ENCODE data around the gene VSTM4. TPM values are rescaled to one million over a fixed set of nuclear protein-coding genes. Genes with fewer than 3 reads are reported as not detected.

Gene VSTM4
- total RNA-seq, 1 donor from 2014 or later = 0.22 TPM

GRCh38 chr10:49139028-49139845 is 23.9 kb upstream of the VSTM4 start:
- TF ChIP-seq CTCF (IDR thresholded peaks at IDR 0.05; ENCODE audit: unreplicated experiment) = no peak
- Mint-ChIP-seq H3K27me3 (peaks cover 9% of the 10 kb centered on the region), H3K4me1 (ENCODE audit: low read depth) (peaks cover 4% of the 10 kb centered on the region), H3K9me3 (ENCODE audit: low read depth) (peaks cover 9% of the 10 kb centered on the region), H3K4me3 (ENCODE audit: low read depth) (no peak overlapping the region), H3K27ac (no peak overlapping the region), H3K36me3 (ENCODE audit: insufficient read depth) (no peaks in the 10 kb centered on the region)
- no peak for DNase-seq (ENCODE audit: low spot score, unreplicated experiment)

GRCh38 chr10:49138361-49138891 is 23.1 kb upstream of the VSTM4 start:
- H3K27ac Mint-ChIP-seq = no peak overlapping the region

GRCh38 chr10:49136525-49136924 is 21.2 kb upstream of the VSTM4 start:
- Mint-ChIP-seq H3K27me3 (peaks cover 9% of the 10 kb centered on the region), H3K36me3 (ENCODE audit: insufficient read depth) (no peaks in the 10 kb centered on the region), H3K27ac (no peak overlapping the region), H3K9me3 (ENCODE audit: low read depth) (peaks cover 9% of the 10 kb centered on the region), H3K4me1 (ENCODE audit: low read depth) (no peaks in the 10 kb centered on the region), H3K4me3 (ENCODE audit: low read depth) (no peak overlapping the region)
- no peak for DNase-seq (ENCODE audit: low spot score, unreplicated experiment)
- no peak for TF ChIP-seq CTCF (IDR thresholded peaks at IDR 0.05; ENCODE audit: unreplicated experiment)

More at GRCh38 chr10:49138361-49138891, 23.1 kb upstream of the VSTM4 start:
- Mint-ChIP-seq H3K27me3 (peaks cover 9% of the 10 kb centered on the region), H3K4me3 (ENCODE audit: low read depth) (no peak overlapping the region), H3K9me3 (ENCODE audit: low read depth) (peaks cover 9% of the 10 kb centered on the region), H3K36me3 (ENCODE audit: insufficient read depth) (no peaks in the 10 kb centered on the region), H3K4me1 (ENCODE audit: low read depth) (peaks cover 4% of the 10 kb centered on the region)
- DNase-seq (ENCODE audit: low spot score, unreplicated experiment) = no peak
- TF ChIP-seq CTCF (IDR thresholded peaks at IDR 0.05; ENCODE audit: unreplicated experiment) = no peak

- Mint-ChIP-seq H3K27ac (no peak overlapping the region), H3K4me3 (ENCODE audit: low read depth) (no peak overlapping the region), H3K4me1 (ENCODE audit: low read depth) (no peaks in the 10 kb centered on the region), H3K9me3 (ENCODE audit: low read depth) (peaks cover 9% of the 10 kb centered on the region), H3K27me3 (peaks cover 13% of the 10 kb centered on the region), H3K36me3 (ENCODE audit: insufficient read depth) (no peaks in the 10 kb centered on the region)
- no peak for DNase-seq (ENCODE audit: low spot score, unreplicated experiment)
- no peak for TF ChIP-seq CTCF (IDR thresholded peaks at IDR 0.05; ENCODE audit: unreplicated experiment)
Measured at GRCh38 chr10:49135575-49136313, 20.4 kb upstream of the VSTM4 start.

- Mint-ChIP-seq H3K4me1 (ENCODE audit: low read depth) (no peaks in the 10 kb centered on the region), H3K27ac (no peak overlapping the region), H3K36me3 (ENCODE audit: insufficient read depth) (no peaks in the 10 kb centered on the region), H3K9me3 (ENCODE audit: low read depth) (peaks cover 9% of the 10 kb centered on the region), H3K27me3 (peaks cover 16% of the 10 kb centered on the region), H3K4me3 (ENCODE audit: low read depth) (no peak overlapping the region)
- TF ChIP-seq CTCF (IDR thresholded peaks at IDR 0.05; ENCODE audit: unreplicated experiment) = no peak
- DNase-seq (ENCODE audit: low spot score, unreplicated experiment) = no peak
Measured at GRCh38 chr10:49134327-49134726, 19.0 kb upstream of the VSTM4 start.

Measured in progenitor cell of endocrine pancreas (in vitro differentiated cells).